Fibroblast of gingiva (primary cell): ENCODE data around the gene ATXN10.

Experiments
- DNase-seq: peaks from one replicate; pipeline ENCODE4 v3.0.0-alpha.2; 2011; ENCODE audit warnings: low read depth

Gene ATXN10

GRCh38 chr22:45879552-45879949 is 207.9 kb downstream of the ATXN10 start:
- DNase-seq: no peak

- DNase-seq: no peak
Measured at GRCh38 chr22:45880091-45880715, 208.6 kb downstream of the ATXN10 start.

- no peak for DNase-seq
Measured at GRCh38 chr22:45880716-45881523, 209.3 kb downstream of the ATXN10 start.

GRCh38 chr22:45881524-45881875 is 209.9 kb downstream of the ATXN10 start:
- DNase-seq: no peak

- DNase-seq: no peak
Measured at GRCh38 chr22:45882881-45883810, 211.5 kb downstream of the ATXN10 start.

- DNase-seq: no peak
Measured at GRCh38 chr22:45883811-45884170, 212.2 kb downstream of the ATXN10 start.

GRCh38 chr22:45884201-45885062 is 212.8 kb downstream of the ATXN10 start:
- DNase-seq: no peak

GRCh38 chr22:45885171-45885840 is 213.7 kb downstream of the ATXN10 start:
- DNase-seq: no peak

GRCh38 chr22:45885941-45886395 is 214.3 kb downstream of the ATXN10 start:
- DNase-seq: no peak

GRCh38 chr22:45886540-45886939 is 214.9 kb downstream of the ATXN10 start:
- DNase-seq: no peak

GRCh38 chr22:45887202-45888131 is 215.8 kb downstream of the ATXN10 start:
- no peak for DNase-seq

- DNase-seq: no peak
Measured at GRCh38 chr22:45888221-45889092, 216.8 kb downstream of the ATXN10 start.

GRCh38 chr22:45889093-45889538 is 217.5 kb downstream of the ATXN10 start:
- DNase-seq: no peak

- no peak for DNase-seq
Measured at GRCh38 chr22:45889539-45890350, 218.1 kb downstream of the ATXN10 start.

GRCh38 chr22:45890351-45890635 is 218.7 kb downstream of the ATXN10 start:
- no peak for DNase-seq

GRCh38 chr22:45891021-45891421 is 219.4 kb downstream of the ATXN10 start:
- DNase-seq: no peak

GRCh38 chr22:45891471-45891995 is 219.9 kb downstream of the ATXN10 start:
- no peak for DNase-seq
